ENCODE measurements around the gene FOLR1.

DNA sequence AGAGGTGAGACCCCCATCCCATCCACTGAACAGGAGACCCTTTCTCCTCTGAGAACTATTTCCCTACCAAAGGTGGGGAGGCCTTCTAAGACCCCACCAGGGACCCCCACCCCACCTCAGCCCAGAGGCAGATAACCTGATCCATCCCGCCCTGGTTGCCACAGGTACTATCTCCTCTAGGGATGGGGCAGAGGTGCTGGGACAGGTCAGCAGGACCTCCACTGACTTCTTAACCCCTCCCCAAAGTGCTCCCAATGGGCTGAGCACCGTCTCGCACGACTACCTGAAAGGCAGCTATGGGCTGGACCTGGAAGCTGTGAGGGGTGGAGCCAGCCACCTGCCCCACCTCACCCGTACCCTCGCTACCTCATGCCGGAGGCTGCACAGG, 36.9 kb downstream of the FOLR1 start:
- TF ChIP-seq, protein P1, sequence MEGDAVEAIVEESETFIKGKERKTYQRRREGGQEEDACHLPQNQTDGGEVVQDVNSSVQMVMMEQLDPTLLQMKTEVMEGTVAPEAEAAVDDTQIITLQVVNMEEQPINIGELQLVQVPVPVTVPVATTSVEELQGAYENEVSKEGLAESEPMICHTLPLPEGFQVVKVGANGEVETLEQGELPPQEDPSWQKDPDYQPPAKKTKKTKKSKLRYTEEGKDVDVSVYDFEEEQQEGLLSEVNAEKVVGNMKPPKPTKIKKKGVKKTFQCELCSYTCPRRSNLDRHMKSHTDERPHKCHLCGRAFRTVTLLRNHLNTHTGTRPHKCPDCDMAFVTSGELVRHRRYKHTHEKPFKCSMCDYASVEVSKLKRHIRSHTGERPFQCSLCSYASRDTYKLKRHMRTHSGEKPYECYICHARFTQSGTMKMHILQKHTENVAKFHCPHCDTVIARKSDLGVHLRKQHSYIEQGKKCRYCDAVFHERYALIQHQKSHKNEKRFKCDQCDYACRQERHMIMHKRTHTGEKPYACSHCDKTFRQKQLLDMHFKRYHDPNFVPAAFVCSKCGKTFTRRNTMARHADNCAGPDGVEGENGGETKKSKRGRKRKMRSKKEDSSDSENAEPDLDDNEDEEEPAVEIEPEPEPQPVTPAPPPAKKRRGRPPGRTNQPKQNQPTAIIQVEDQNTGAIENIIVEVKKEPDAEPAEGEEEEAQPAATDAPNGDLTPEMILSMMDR (IDR thresholded peaks at IDR 0.05), result no peak
- no peak for TF ChIP-seq POLR2A (IDR thresholded peaks at IDR 0.05)
